HG03521 (cell line): ENCODE measurements around the gene PRKAG1.
"Not testable (repeated sequence)": the region's sequence is repeated elsewhere in the genome, so short reads cannot be mapped to it uniquely, and the experiment has no call there.

ENCODE experiments used
- ATAC-seq: cut with Tn5 transposase; IDR thresholded peaks from one replicate; pipeline ENCODE4 v1.9.1; 2021; ENCODE audit warnings: mild to moderate bottlenecking, moderate library complexity; ENCODE audit not compliant: unreplicated experiment

PRKAG1 gene

GRCh38 chr12:49018261-49019119 is at the start of gene PRKAG1:
PRKAG1 (minus strand) TSS chr12:49018776; CDS start chr12:49018740, 36 bp downstream.
- peak; percentile 92 for ATAC-seq

- no peak for ATAC-seq
Observed at GRCh38 chr12:49066120-49066519, 47.5 kb upstream of the PRKAG1 start.

GRCh38 chr12:49064767-49065152 is 46.2 kb upstream of the PRKAG1 start:
- no peak for ATAC-seq

GRCh38 chr12:49061916-49062315 is 43.3 kb upstream of the PRKAG1 start:
- not testable (repeated sequence) for ATAC-seq

GRCh38 chr12:49061157-49061650 is 42.6 kb upstream of the PRKAG1 start:
- no peak for ATAC-seq

GRCh38 chr12:49060237-49061156 is 41.9 kb upstream of the PRKAG1 start, which contains the start of gene KMT2D:
KMT2D (minus strand) TSS chr12:49060794; CDS start chr12:49055324, 5,470 bp downstream.
- peak; percentile 62 for ATAC-seq

- ATAC-seq: peak; percentile 20
Observed at GRCh38 chr12:49059299-49060171, 41.0 kb upstream of the PRKAG1 start.

GRCh38 chr12:49059045-49059298 is 40.4 kb upstream of the PRKAG1 start:
- ATAC-seq: no peak

GRCh38 chr12:49058366-49059044 is 39.9 kb upstream of the PRKAG1 start:
- ATAC-seq: no peak

GRCh38 chr12:49057888-49058287 is 39.3 kb upstream of the PRKAG1 start:
- no peak for ATAC-seq

GRCh38 chr12:49055978-49056754 is 37.6 kb upstream of the PRKAG1 start:
- ATAC-seq: peak; percentile 46

- no peak for ATAC-seq
Observed at GRCh38 chr12:49055092-49055491, 36.5 kb upstream of the PRKAG1 start.

GRCh38 chr12:49054524-49054923 is 35.9 kb upstream of the PRKAG1 start:
- no peak for ATAC-seq

GRCh38 chr12:49054096-49054495 is 35.5 kb upstream of the PRKAG1 start:
- ATAC-seq: no peak

GRCh38 chr12:49052451-49053208 is 34.1 kb upstream of the PRKAG1 start:
- ATAC-seq: no peak

GRCh38 chr12:49051777-49052438 is 33.3 kb upstream of the PRKAG1 start:
- no peak for ATAC-seq

GRCh38 chr12:49051373-49051764 is 32.8 kb upstream of the PRKAG1 start:
- no peak for ATAC-seq
